ENCODE results near the gene PDPN.

The PDPN gene

DNA sequence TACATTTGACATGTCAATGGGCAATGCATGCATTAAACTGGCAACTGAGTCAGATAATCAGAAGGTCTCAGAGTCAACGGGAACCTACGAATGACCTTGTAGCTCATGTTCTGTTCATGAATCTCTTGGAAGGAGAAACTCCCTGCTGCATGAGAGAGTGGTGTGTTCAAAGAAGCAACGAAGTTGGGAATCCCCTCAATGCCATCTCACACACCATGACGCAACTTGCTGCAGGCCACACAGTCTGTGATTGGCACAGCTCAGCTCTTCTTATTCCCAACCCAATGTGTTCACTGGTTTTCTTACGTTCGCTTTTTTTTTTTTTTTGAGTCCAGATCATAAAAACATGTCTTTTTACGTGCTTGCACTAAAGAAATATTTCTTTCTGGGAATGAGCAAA lies 62.9 kb downstream of the PDPN start:
- Histone ChIP-seq H2AFZ (ENCODE audit: low read length) (no peak overlapping the region), H4K8ac (ENCODE audit: low read depth, low read length) (no peak overlapping the region), H3K9ac (ENCODE audit: low read depth, low read length, poor library complexity) (no peak overlapping the region), H3K4me2 (ENCODE audit: insufficient read depth, low read length, poor library complexity, severe bottlenecking) (no peak overlapping the region), H2BK15ac (ENCODE audit: low read length) (no peak overlapping the region), H3K4ac (ENCODE audit: low read length) (no peak overlapping the region), H2BK12ac (ENCODE audit: low read length) (no peak overlapping the region), H3K14ac (ENCODE audit: low read length) (no peak overlapping the region), H3K79me1 (ENCODE audit: low read depth, low read length) (no peaks in the 10 kb centered on the region), H3K18ac (ENCODE audit: low read length) (no peak overlapping the region), H3K4me1 (ENCODE audit: control insufficient read depth in 2 of 2, insufficient read depth in 1 of 2, low read depth in 1 of 2, low read length in 2 of 2) (no peaks in the 10 kb centered on the region), H4K91ac (ENCODE audit: low read depth, low read length, poor library complexity) (no peak overlapping the region), H2AK5ac (ENCODE audit: low read depth, low read length) (no peak overlapping the region), H2BK5ac (ENCODE audit: low read length) (no peak overlapping the region), H3K9me3 (replicated peaks in 1 of 2; ENCODE audit: control insufficient read depth in 2 of 2, insufficient read depth in 1 of 2, low read depth in 1 of 2, low read length in 2 of 2) (peaks cover 0 to 1% of the 10 kb centered on the region in 2 donors), H2BK120ac (ENCODE audit: low read depth, low read length) (no peak overlapping the region), H3K27ac (replicated peaks; ENCODE audit: low read length) (no peak overlapping the region), H3K27me3 (ENCODE audit: control insufficient read depth in 3 of 3, insufficient read depth in 3 of 3, low read depth in 1 of 3, low read length in 3 of 3) (no peaks in the 10 kb centered on the region), H3K4me3 (ENCODE audit: low read length in 2 of 2) (no peak overlapping the region), H3K23ac (ENCODE audit: low read depth, low read length, poor library complexity) (no peak overlapping the region), H3K36me3 (replicated peaks in 1 of 2; ENCODE audit: control insufficient read depth in 2 of 2, insufficient read depth in 2 of 2, low read length in 2 of 2) (no peaks in the 10 kb centered on the region)
- no CpG with 5 or more reads among the region's 7 CpGs for WGBS, 2 donors (ENCODE audit: extremely low coverage in 2 of 2, insufficient read length in 2 of 2, insufficient replicate concordance in 1 of 2)
- DNase-seq (ENCODE audit: low spot score), result no peak

DNA sequence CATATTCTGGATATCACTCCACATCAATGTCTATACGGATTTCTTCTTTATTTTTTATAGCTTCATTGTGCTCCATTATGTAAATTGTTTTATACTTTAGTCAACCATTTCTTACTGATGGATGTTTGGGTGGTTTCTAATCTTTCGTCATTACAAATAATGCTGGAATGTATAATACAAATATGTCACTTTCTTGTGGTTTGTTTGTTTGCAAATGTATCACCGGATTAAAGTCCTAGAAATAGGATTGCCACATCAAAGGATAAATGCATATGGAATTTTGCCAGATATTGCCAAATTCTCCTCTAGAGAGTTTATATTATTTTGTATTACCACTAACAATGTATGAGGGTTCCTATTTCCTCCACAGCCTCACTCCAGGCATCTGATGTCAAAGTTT lies 67.6 kb downstream of the PDPN start:
- Histone ChIP-seq H3K79me1 (ENCODE audit: low read depth, low read length) (no peaks in the 10 kb centered on the region), H3K36me3 (replicated peaks in 1 of 2; ENCODE audit: control insufficient read depth in 2 of 2, insufficient read depth in 2 of 2, low read length in 2 of 2) (no peaks in the 10 kb centered on the region), H3K4me2 (ENCODE audit: insufficient read depth, low read length, poor library complexity, severe bottlenecking) (no peak overlapping the region), H3K27me3 (ENCODE audit: control insufficient read depth in 3 of 3, insufficient read depth in 3 of 3, low read depth in 1 of 3, low read length in 3 of 3) (no peaks in the 10 kb centered on the region), H4K8ac (ENCODE audit: low read depth, low read length) (no peak overlapping the region), H2BK15ac (ENCODE audit: low read length) (no peak overlapping the region), H3K4me3 (ENCODE audit: low read length in 2 of 2) (no peak overlapping the region), H3K27ac (replicated peaks; ENCODE audit: low read length) (no peak overlapping the region), H2BK5ac (ENCODE audit: low read length) (no peak overlapping the region), H3K4ac (ENCODE audit: low read length) (no peak overlapping the region), H3K9me3 (replicated peaks in 1 of 2; ENCODE audit: control insufficient read depth in 2 of 2, insufficient read depth in 1 of 2, low read depth in 1 of 2, low read length in 2 of 2) (peaks cover 0 to 3% of the 10 kb centered on the region in 2 donors), H4K91ac (ENCODE audit: low read depth, low read length, poor library complexity) (no peak overlapping the region), H3K9ac (ENCODE audit: low read depth, low read length, poor library complexity) (no peak overlapping the region), H2AK5ac (ENCODE audit: low read depth, low read length) (no peak overlapping the region), H3K23ac (ENCODE audit: low read depth, low read length, poor library complexity) (no peak overlapping the region), H3K14ac (ENCODE audit: low read length) (no peak overlapping the region), H3K4me1 (ENCODE audit: control insufficient read depth in 2 of 2, insufficient read depth in 1 of 2, low read depth in 1 of 2, low read length in 2 of 2) (no peaks in the 10 kb centered on the region), H2BK120ac (ENCODE audit: low read depth, low read length) (no peak overlapping the region), H2AFZ (ENCODE audit: low read length) (no peak overlapping the region), H3K18ac (ENCODE audit: low read length) (no peak overlapping the region), H2BK12ac (ENCODE audit: low read length) (no peak overlapping the region)
- DNase-seq (ENCODE audit: low spot score), result no peak
- WGBS, 2 donors (ENCODE audit: extremely low coverage in 2 of 2, insufficient read length in 2 of 2, insufficient replicate concordance in 1 of 2), result no CpG with 5 or more reads among the region's 3 CpGs

DNA sequence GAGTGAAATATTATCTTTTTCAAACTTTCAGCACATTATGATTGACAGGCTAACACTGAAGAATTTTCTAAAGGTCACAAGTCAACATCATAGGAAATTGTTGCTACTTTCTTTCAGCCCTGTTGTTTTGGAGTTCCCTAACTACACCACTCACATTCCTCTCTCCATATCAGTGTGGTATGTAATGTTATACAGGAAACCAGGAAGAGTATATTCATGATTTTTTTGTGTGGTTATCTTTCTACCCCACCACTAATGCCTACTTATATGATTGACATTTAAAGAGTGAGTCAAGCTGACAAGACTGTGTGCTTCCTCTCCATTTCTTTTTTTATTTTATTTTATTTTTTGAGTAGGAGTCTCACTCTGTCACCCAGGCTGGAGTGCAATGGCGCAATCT lies 68.6 kb downstream of the PDPN start:
- Histone ChIP-seq H4K91ac (ENCODE audit: low read depth, low read length, poor library complexity) (no peak overlapping the region), H2BK5ac (ENCODE audit: low read length) (no peak overlapping the region), H2BK120ac (ENCODE audit: low read depth, low read length) (no peak overlapping the region), H3K4me2 (ENCODE audit: insufficient read depth, low read length, poor library complexity, severe bottlenecking) (no peak overlapping the region), H3K9ac (ENCODE audit: low read depth, low read length, poor library complexity) (no peak overlapping the region), H2BK12ac (ENCODE audit: low read length) (no peak overlapping the region), H3K27ac (replicated peaks; ENCODE audit: low read length) (no peak overlapping the region), H3K79me1 (ENCODE audit: low read depth, low read length) (no peaks in the 10 kb centered on the region), H2AK5ac (ENCODE audit: low read depth, low read length) (no peak overlapping the region), H3K27me3 (ENCODE audit: control insufficient read depth in 3 of 3, insufficient read depth in 3 of 3, low read depth in 1 of 3, low read length in 3 of 3) (no peaks in the 10 kb centered on the region), H3K23ac (ENCODE audit: low read depth, low read length, poor library complexity) (no peak overlapping the region), H2BK15ac (ENCODE audit: low read length) (no peak overlapping the region), H3K14ac (ENCODE audit: low read length) (no peak overlapping the region), H3K4me3 (ENCODE audit: low read length in 2 of 2) (no peak overlapping the region), H4K8ac (ENCODE audit: low read depth, low read length) (no peak overlapping the region), H3K4ac (ENCODE audit: low read length) (no peak overlapping the region), H3K36me3 (replicated peaks in 1 of 2; ENCODE audit: control insufficient read depth in 2 of 2, insufficient read depth in 2 of 2, low read length in 2 of 2) (no peaks in the 10 kb centered on the region), H3K18ac (ENCODE audit: low read length) (no peak overlapping the region), H2AFZ (ENCODE audit: low read length) (no peak overlapping the region), H3K9me3 (replicated peaks in 1 of 2; ENCODE audit: control insufficient read depth in 2 of 2, insufficient read depth in 1 of 2, low read depth in 1 of 2, low read length in 2 of 2) (peaks cover 0 to 2% of the 10 kb centered on the region in 2 donors), H3K4me1 (ENCODE audit: control insufficient read depth in 2 of 2, insufficient read depth in 1 of 2, low read depth in 1 of 2, low read length in 2 of 2) (no peaks in the 10 kb centered on the region)
- DNase-seq (ENCODE audit: low spot score), result no peak
- WGBS, 2 donors (ENCODE audit: extremely low coverage in 2 of 2, insufficient read length in 2 of 2, insufficient replicate concordance in 1 of 2), result no CpG with 5 or more reads among the region's 1 CpG

DNA sequence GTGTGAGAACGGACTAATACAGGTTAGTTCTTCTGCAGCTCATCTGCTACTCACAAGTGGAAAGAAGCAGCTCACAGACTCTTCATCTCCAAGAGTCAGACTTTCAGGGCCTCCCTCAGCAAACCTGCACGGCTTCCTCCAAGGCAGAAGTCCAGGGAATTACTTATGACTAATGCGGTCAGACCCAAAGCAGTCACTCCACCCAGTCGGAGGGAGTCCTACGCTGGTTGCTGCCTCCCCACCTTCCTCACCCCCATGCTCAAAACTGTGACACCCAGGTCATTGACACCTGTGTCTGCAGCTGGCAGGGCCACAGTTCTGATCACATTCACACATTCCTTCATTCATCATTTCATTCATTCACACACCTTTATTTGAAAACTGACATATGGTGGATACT lies 77.9 kb downstream of the PDPN start:
- H3K9ac ChIP-seq (ENCODE audit: low read depth, low read length, poor library complexity), result no peak overlapping the region
- no peak overlapping the region for H2BK5ac ChIP-seq (ENCODE audit: low read length)
- no peak overlapping the region for H4K8ac ChIP-seq (ENCODE audit: low read depth, low read length)
- H3K9me3 ChIP-seq (replicated peaks in 1 of 2; ENCODE audit: control insufficient read depth in 2 of 2, insufficient read depth in 1 of 2, low read depth in 1 of 2, low read length in 2 of 2), result peaks cover 0 to 3% of the 10 kb centered on the region in 2 donors
- H3K4me2 ChIP-seq (ENCODE audit: insufficient read depth, low read length, poor library complexity, severe bottlenecking), result no peak overlapping the region
- peaks cover 0 to 3% of the 10 kb centered on the region in 2 donors for H3K4me1 ChIP-seq (ENCODE audit: control insufficient read depth in 2 of 2, insufficient read depth in 1 of 2, low read depth in 1 of 2, low read length in 2 of 2)
- H2AFZ ChIP-seq (ENCODE audit: low read length), result no peak overlapping the region
- no peak overlapping the region for H4K91ac ChIP-seq (ENCODE audit: low read depth, low read length, poor library complexity)
- H2BK12ac ChIP-seq (ENCODE audit: low read length), result no peak overlapping the region
- H3K4ac ChIP-seq (ENCODE audit: low read length), result no peak overlapping the region
- no peak overlapping the region for H3K4me3 ChIP-seq (ENCODE audit: low read length in 2 of 2)
- H3K36me3 ChIP-seq (replicated peaks in 1 of 2; ENCODE audit: control insufficient read depth in 2 of 2, insufficient read depth in 2 of 2, low read length in 2 of 2), result no peaks in the 10 kb centered on the region
- no peak overlapping the region for H3K27ac ChIP-seq (replicated peaks; ENCODE audit: low read length)
- no peak overlapping the region for H3K14ac ChIP-seq (ENCODE audit: low read length)
- H2BK15ac ChIP-seq (ENCODE audit: low read length), result no peak overlapping the region
- no peaks in the 10 kb centered on the region for H3K27me3 ChIP-seq (ENCODE audit: control insufficient read depth in 3 of 3, insufficient read depth in 3 of 3, low read depth in 1 of 3, low read length in 3 of 3)
- H2BK120ac ChIP-seq (ENCODE audit: low read depth, low read length), result no peak overlapping the region
- H3K79me1 ChIP-seq (ENCODE audit: low read depth, low read length), result peaks cover 1% of the 10 kb centered on the region
- no CpG with 5 or more reads among the region's 5 CpGs for WGBS, 2 donors (ENCODE audit: extremely low coverage in 2 of 2, insufficient read length in 2 of 2, insufficient replicate concordance in 1 of 2)
- no peak for DNase-seq (ENCODE audit: low spot score)
- H3K23ac ChIP-seq (ENCODE audit: low read depth, low read length, poor library complexity), result no peak overlapping the region
- H3K18ac ChIP-seq (ENCODE audit: low read length), result no peak overlapping the region
- H2AK5ac ChIP-seq (ENCODE audit: low read depth, low read length), result no peak overlapping the region

All from neuronal stem cell (in vitro differentiated cells).